Measurements from ENCODE around the gene PHF12.

GRCh38 chr17:28871056-28871579, 80.2 kb downstream of the PHF12 start:
- TF ChIP-seq L3MBTL2 (conservative IDR thresholded peaks at IDR 0.05) = no peak
- TF ChIP-seq SP1 (IDR thresholded peaks at IDR 0.05) = no peak
- TF ChIP-seq FOXA1 (IDR thresholded peaks at IDR 0.05) = no peak
- no peak for TF ChIP-seq ZNF384 (IDR thresholded peaks at IDR 0.05)
- no peak for TF ChIP-seq PKNOX1 (IDR thresholded peaks at IDR 0.05)
- TF ChIP-seq FOXM1 (IDR thresholded peaks at IDR 0.05; ENCODE audit: borderline replicate concordance) = no peak
- no peak for TF ChIP-seq FOXK2 (IDR thresholded peaks at IDR 0.05)
- no peak for TF ChIP-seq BHLHE40 (IDR thresholded peaks at IDR 0.05; ENCODE audit: borderline replicate concordance)
- no peak for TF ChIP-seq ARNT (IDR thresholded peaks at IDR 0.05)
- no peak for TF ChIP-seq TARDBP (IDR thresholded peaks at IDR 0.05)
- TF ChIP-seq CTBP1 (IDR thresholded peaks at IDR 0.05; ENCODE audit: borderline replicate concordance) = no peak
